Esophagus muscularis mucosa (tissue), 4 donors: ENCODE data around the gene BTBD8. TPM values are rescaled to one million over a fixed set of nuclear protein-coding genes. Genes with fewer than 3 reads are reported as not detected.
"Not testable (repeated sequence)": the region's sequence is repeated elsewhere in the genome, so short reads cannot be mapped to it uniquely, and the experiment has no call there.

Source experiments
- DNase-seq: peaks from one replicate; pipeline ENCODE4 v3.0.0-alpha.2; 2017; ENCODE audit errors: extremely low spot score
- H3K27ac ChIP-seq, 4 donors: fragments of 200-600 bp; sonication (generic); replicated peaks in 1 of 4; 1 replicate in 3 of 4; 2 replicates in 1 of 4; pipeline ENCODE4 v1.5.1; 2016 to 2019; ENCODE audit warnings: mild to moderate bottlenecking in 1 of 4
- H3K27me3 ChIP-seq, 4 donors: fragments of 200-600 bp; sonication (generic); one replicate each; pipeline versions ENCODE4 v1.5.1 to v1.6.0; 2016 to 2019
- H3K36me3 ChIP-seq, 4 donors: fragments of 200-600 bp; sonication (generic); one replicate each; pipeline ENCODE4 v1.5.1; 2016 to 2019
- H3K4me1 ChIP-seq, 4 donors: fragments of 200-600 bp; sonication (generic); one replicate each; pipeline ENCODE4 v1.5.1; 2016 to 2019
- H3K4me3 ChIP-seq, 4 donors: fragments of 200-600 bp; sonication (generic); 1 replicate in 2 of 4; 2 replicates in 2 of 4; pipeline ENCODE4 v1.5.1; 2016 to 2019; ENCODE audit warnings: mild to moderate bottlenecking in 4 of 4, moderate library complexity in 1 of 4
- H3K9me3 ChIP-seq, 4 donors: fragments of 200-600 bp; sonication (generic); 1 replicate in 3 of 4; 2 replicates in 1 of 4; pipeline ENCODE4 v1.5.1; 2016 to 2019
- EP300 ChIP-seq: sonication (generic); formaldehyde crosslinking; IDR thresholded peaks from one replicate; pipeline ENCODE4 v1.6.1; 2017; ENCODE audit warnings: antibody characterized with exemption
- POLR2A ChIP-seq: fragments of 450-650 bp; IDR thresholded peaks from one replicate; pipeline ENCODE4 v1.6.1; 2017; ENCODE audit warnings: antibody characterized with exemption, moderate library complexity, mild to moderate bottlenecking, low read depth
- POLR2AphosphoS5 ChIP-seq, 2 donors: sonication (generic); formaldehyde crosslinking; IDR thresholded peaks; one replicate each; pipeline ENCODE4 v1.6.1; 2017; ENCODE audit warnings: antibody characterized with exemption in 2 of 2
- WGBS: methylation state at CpG from one replicate; pipeline ENCODE4 v1.1.5; 2018; 5-methylcytosine and 5-hydroxymethylcytosine counted together
- intact Hi-C: fragments of 100-400 bp; cut with DNase I; formaldehyde crosslinking; loops from one replicate; pipeline ENCODE4 v1.15.1; 2023
- total RNA-seq, 4 donors: library from RNA; depleted of rRNA; stranded (reverse); fragments of >200 nt; gene quantifications; one replicate each; pipeline versions ENCODE4 v1.1.0 to v1.2.1, GENCODE V29; 2016
- TF ChIP-seq, protein P1 (sequence below), 3 experiments: fragments of 200-600 bp in 2 of 3; fragments of 450-650 bp in 1 of 3; sonication (generic) in 2 of 3; IDR thresholded peaks; one replicate each; pipeline ENCODE4 v1.5.1; 2017 to 2019; ENCODE audit warnings: antibody characterized with exemption in 3 of 3, mild to moderate bottlenecking in 2 of 3, moderate library complexity in 1 of 3

Gene BTBD8
- total RNA-seq, 4 donors from 2014 or later: 4.3 to 7.8 (median 5.9) TPM

DNA sequence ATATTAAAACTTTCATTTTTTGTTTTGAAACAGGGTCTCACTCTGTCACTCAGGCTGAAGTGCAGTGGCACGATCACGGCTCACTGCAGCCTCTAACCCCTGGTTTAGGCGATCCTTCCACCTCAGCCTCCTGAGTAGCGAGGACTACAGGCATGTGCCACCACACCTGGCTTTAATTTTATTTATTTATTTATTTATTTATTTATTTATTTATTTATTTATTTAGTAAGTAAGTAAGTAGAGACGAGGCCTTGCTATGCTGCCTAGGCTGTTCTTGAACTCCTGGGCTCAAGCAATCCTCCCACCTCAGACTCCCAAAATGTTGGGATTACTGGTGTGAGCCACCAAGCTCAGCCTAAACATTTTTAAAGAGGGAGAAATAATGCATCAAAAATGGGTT is 3.8 kb upstream of the BTBD8 start:
- H3K27me3 ChIP-seq: no peaks in the 10 kb centered on the region
- no peak overlapping the region for H3K4me3 ChIP-seq
- H3K27ac ChIP-seq: no peak overlapping the region
- no peaks in the 10 kb centered on the region for H3K9me3 ChIP-seq
- WGBS: 96% methylated on average over 5 of the region's 5 CpGs
- TF ChIP-seq, protein P1, sequence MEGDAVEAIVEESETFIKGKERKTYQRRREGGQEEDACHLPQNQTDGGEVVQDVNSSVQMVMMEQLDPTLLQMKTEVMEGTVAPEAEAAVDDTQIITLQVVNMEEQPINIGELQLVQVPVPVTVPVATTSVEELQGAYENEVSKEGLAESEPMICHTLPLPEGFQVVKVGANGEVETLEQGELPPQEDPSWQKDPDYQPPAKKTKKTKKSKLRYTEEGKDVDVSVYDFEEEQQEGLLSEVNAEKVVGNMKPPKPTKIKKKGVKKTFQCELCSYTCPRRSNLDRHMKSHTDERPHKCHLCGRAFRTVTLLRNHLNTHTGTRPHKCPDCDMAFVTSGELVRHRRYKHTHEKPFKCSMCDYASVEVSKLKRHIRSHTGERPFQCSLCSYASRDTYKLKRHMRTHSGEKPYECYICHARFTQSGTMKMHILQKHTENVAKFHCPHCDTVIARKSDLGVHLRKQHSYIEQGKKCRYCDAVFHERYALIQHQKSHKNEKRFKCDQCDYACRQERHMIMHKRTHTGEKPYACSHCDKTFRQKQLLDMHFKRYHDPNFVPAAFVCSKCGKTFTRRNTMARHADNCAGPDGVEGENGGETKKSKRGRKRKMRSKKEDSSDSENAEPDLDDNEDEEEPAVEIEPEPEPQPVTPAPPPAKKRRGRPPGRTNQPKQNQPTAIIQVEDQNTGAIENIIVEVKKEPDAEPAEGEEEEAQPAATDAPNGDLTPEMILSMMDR (IDR thresholded peaks at IDR 0.05): no peak
- no peak for TF ChIP-seq POLR2AphosphoS5 (IDR thresholded peaks at IDR 0.05)
- no peak for TF ChIP-seq EP300
- TF ChIP-seq POLR2A: no peak
- intact Hi-C loops: no loop called here
- peaks cover 6 to 13% (median 11%) of the 10 kb centered on the region in 4 donors for H3K4me1 ChIP-seq
- no peaks in the 10 kb centered on the region for H3K36me3 ChIP-seq
- DNase-seq: no peak

DNA sequence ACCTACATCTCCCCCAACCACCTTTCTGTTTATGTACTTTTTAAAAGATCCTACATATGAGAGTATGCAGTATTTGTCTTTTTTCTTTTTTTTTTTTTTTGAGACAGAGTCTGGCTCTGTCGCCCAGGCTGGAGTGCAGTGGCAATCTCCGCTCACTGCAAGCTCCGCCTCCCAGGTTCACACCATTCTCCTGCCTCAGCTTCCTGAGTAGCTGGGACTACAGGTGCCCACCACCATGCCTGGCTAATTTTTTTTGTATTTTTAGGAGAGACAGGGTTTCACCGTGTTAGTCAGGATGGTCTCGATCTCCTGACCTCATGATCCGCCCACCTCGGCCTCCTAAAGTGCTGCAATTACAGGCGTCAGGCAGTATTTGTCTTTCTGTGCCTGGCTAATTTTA is 2.1 kb upstream of the BTBD8 start:
- H3K4me1 ChIP-seq: peaks cover 6 to 18% (median 15%) of the 10 kb centered on the region in 4 donors
- DNase-seq, H3K27me3 ChIP-seq, H3K36me3 ChIP-seq, H3K27ac ChIP-seq, H3K9me3 ChIP-seq, H3K4me3 ChIP-seq, intact Hi-C loops: not testable (repeated sequence)
- WGBS: 92% methylated on average over 8 of the region's 8 CpGs

DNA sequence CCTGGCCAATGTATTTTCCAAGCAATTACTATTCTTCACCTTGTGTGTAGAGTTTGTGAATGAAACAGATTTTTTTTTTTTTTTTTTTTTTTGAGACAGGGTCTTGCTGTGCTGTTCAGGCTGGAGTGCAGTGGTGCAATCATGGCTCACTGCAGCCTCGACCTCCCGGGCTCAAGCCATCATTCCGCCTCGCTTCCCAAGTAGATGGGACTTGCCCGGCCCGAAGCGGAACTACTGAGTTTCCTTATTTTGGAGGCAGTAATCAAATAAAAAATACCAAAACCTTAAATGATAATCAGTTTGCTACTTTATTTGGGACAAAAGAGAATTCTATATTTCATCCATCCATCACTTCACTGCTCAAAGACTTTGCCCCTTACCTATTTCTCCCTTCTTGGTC is 704 bp upstream of the BTBD8 start:
- H3K9me3 ChIP-seq: no peaks in the 10 kb centered on the region
- intact Hi-C loops: no loop called here
- no peaks in the 10 kb centered on the region for H3K27me3 ChIP-seq
- peak overlapping the region; percentile 73 to 84 (median 74) for H3K4me3 ChIP-seq
- WGBS: 94% methylated on average over 7 of the region's 7 CpGs
- peak overlapping the region in 1 of 4 donors; percentile 82 for H3K27ac ChIP-seq
- no peak for TF ChIP-seq POLR2A
- H3K36me3 ChIP-seq: peaks cover 0 to 3% (median 0%) of the 10 kb centered on the region in 4 donors
- DNase-seq: no peak
- H3K4me1 ChIP-seq: peaks cover 6 to 18% (median 15%) of the 10 kb centered on the region in 4 donors

DNA sequence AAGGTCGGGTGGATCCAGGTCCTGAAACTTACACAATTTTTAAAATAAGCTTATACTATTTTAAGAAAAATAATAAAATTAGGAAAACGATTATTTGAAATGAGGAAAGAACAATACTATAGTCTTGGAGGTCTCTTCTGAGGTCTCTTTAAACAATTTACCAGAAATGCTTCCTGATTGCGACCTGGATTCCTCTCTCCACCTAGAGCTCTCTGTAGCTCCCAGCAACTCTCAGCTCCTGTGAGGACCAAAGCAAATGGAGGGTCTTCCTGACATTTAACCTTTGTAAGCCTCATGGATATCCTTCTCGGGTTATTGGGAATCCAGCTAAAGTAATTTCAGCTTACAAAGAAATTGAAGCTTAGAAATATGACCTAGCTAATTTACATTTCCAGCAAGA is 886 bp downstream of the BTBD8 start:
- peaks cover 6 to 18% (median 15%) of the 10 kb centered on the region in 4 donors for H3K4me1 ChIP-seq
- H3K4me3 ChIP-seq: peak overlapping the region; percentile 73 to 84 (median 74)
- TF ChIP-seq POLR2A (no peak), EP300 (no peak), POLR2AphosphoS5 (IDR thresholded peaks at IDR 0.05) (no peak)
- TF ChIP-seq, protein P1 (IDR thresholded peaks at IDR 0.05): no peak
- H3K27me3 ChIP-seq: no peaks in the 10 kb centered on the region
- peak overlapping the region; percentile 70 to 82 (median 79) for H3K27ac ChIP-seq
- DNase-seq: no peak
- intact Hi-C loops: no loop called here
- 36% methylated on average over 4 of the region's 4 CpGs for WGBS
- H3K9me3 ChIP-seq: peaks cover 0 to 10% (median 8%) of the 10 kb centered on the region in 4 donors
- H3K36me3 ChIP-seq: peaks cover 0 to 5% (median 0%) of the 10 kb centered on the region in 4 donors

DNA sequence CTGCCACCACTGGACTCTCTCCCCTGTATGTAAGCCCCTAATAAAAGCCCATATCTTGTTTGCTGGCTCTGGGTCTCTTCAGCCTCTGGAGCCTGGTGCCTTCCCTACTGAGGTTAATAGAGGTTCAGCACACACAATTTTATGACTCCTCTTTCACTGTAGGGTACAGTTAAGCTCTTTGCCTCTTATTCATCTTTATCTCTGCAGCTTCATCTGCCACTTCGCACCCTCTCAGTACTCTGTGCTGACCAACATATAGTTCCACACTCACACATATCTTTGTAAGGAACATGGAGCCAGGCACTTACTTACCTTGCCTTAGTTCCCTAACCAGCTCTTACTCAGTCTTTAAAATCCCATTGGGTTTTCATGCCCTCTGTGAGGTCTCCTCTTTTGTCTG is 4.5 kb downstream of the BTBD8 start:
- WGBS: 100% methylated on average over 1 of the region's 1 CpG
- Histone ChIP-seq H3K27ac (no peak overlapping the region), H3K9me3 (peaks cover 0 to 20% (median 16%) of the 10 kb centered on the region in 4 donors), H3K36me3 (peaks cover 0 to 8% (median 3%) of the 10 kb centered on the region in 4 donors), H3K4me1 (peaks cover 6 to 16% (median 13%) of the 10 kb centered on the region in 4 donors), H3K4me3 (no peak overlapping the region), H3K27me3 (no peaks in the 10 kb centered on the region)
- TF ChIP-seq, protein P1 (IDR thresholded peaks at IDR 0.05): no peak
- no peak for DNase-seq
- intact Hi-C loops: no loop called here

DNA sequence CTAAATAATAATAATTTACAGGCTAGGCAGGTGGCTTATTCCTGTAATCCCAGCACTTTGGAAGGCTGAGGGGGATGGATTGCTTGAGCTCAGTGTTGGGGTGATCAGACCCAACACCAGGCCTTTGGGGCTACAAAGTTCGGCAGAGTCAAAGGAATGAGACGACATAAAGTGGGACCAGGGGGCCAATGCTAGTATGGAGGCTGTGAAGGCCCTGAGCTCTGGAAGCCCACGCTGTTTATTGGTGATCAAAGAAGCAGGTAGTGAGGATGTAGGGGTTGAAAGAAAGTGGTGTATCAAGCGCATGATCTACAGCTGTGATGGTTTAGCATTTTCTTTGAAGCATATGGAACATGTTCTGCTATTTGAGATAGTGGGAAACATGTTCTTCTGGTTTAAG is 5.6 kb downstream of the BTBD8 start:
- 90% methylated on average over 4 of the region's 4 CpGs for WGBS
- H3K36me3 ChIP-seq: peaks cover 0 to 8% (median 3%) of the 10 kb centered on the region in 4 donors
- peaks cover 6 to 11% (median 9%) of the 10 kb centered on the region in 4 donors for H3K4me1 ChIP-seq
- intact Hi-C loops: no loop called here
- H3K4me3 ChIP-seq: no peak overlapping the region
- TF ChIP-seq POLR2AphosphoS5 (IDR thresholded peaks at IDR 0.05) (no peak), EP300 (no peak), POLR2A (no peak)
- TF ChIP-seq, protein P1 (IDR thresholded peaks at IDR 0.05): no peak
- H3K27me3 ChIP-seq: no peaks in the 10 kb centered on the region
- no peak for DNase-seq
- peaks cover 0 to 20% (median 16%) of the 10 kb centered on the region in 4 donors for H3K9me3 ChIP-seq
- H3K27ac ChIP-seq: no peak overlapping the region
